C4-2B (cell line): Measurements from ENCODE around the gene MPZL2.

Experiments used
- ZFX ChIP-seq: fragments of 450-650 bp; IDR thresholded peaks from 2 replicates; pipeline ENCODE4 v1.6.1; 2017
- TF ChIP-seq, protein P1 (sequence below): fragments of 450-650 bp; conservative IDR thresholded peaks from 2 replicates; pipeline ENCODE4 v1.5.1; 2017; ENCODE audit warnings: mild to moderate bottlenecking

DNA sequence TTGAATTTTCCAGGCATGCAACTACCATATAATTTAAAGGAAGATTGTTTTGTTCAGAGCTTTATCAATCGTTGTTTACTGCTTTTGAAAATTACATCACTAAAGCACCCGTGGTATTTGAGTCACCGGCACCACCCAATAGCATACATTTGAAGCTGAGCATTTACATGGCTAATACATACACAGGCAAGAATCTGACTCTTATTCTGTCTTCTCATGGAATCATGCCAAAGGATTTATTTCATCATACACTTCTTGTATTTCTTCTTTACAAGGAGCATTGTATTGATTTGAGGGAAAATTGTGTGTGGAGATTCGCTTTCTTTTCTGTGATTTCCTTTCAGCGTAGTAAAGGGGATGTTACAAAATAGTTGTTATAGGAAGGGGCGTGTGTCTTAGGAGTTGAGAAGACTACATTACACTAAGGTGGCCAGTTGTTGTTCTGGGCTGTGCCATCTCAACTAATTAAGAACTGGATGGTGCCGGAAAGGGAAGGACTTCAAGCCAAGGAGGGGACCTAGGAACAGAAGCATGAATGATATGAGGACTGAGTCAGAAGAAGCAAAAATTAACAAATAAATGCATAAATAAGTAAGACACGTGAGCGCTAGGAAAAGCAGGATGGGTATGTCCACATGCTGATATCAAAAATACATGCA lies 27.5 kb upstream of the MPZL2 start:
- TF ChIP-seq, protein P1, sequence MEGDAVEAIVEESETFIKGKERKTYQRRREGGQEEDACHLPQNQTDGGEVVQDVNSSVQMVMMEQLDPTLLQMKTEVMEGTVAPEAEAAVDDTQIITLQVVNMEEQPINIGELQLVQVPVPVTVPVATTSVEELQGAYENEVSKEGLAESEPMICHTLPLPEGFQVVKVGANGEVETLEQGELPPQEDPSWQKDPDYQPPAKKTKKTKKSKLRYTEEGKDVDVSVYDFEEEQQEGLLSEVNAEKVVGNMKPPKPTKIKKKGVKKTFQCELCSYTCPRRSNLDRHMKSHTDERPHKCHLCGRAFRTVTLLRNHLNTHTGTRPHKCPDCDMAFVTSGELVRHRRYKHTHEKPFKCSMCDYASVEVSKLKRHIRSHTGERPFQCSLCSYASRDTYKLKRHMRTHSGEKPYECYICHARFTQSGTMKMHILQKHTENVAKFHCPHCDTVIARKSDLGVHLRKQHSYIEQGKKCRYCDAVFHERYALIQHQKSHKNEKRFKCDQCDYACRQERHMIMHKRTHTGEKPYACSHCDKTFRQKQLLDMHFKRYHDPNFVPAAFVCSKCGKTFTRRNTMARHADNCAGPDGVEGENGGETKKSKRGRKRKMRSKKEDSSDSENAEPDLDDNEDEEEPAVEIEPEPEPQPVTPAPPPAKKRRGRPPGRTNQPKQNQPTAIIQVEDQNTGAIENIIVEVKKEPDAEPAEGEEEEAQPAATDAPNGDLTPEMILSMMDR = no peak
- no peak for TF ChIP-seq ZFX
